GM23338 (cell line): ENCODE data around the gene CYP3A5.

Experiments used
- CREB1 ChIP-seq: fragments of 250-450 bp; sonication (Bioruptor Pico); IDR thresholded peaks from 2 replicates; pipeline ENCODE4 v1.5.0; 2020; ENCODE audit warnings: low read depth, mild to moderate bottlenecking, moderate library complexity
- CTCF ChIP-seq, 2 experiments: fragments of 200-600 bp in 1 of 2; sonication (generic) in 1 of 2; conservative IDR thresholded peaks; 2 replicates each; pipeline versions ENCODE4 v1.5.1 to v1.6.1; 2016 to 2017; ENCODE audit warnings: antibody characterized with exemption in 2 of 2, low read depth in 2 of 2, mild to moderate bottlenecking in 2 of 2, moderate library complexity in 1 of 2
- EZH2 ChIP-seq: fragments of 200-600 bp; sonication (generic); IDR thresholded peaks from one replicate; pipeline ENCODE4 v1.8.0; 2017; ENCODE audit warnings: antibody characterized with exemption, mild to moderate bottlenecking, low read depth; ENCODE audit not compliant: unreplicated experiment
- POLR2AphosphoS5 ChIP-seq: IDR thresholded peaks from 2 replicates; pipeline ENCODE4 v1.6.1; 2016; ENCODE audit warnings: antibody characterized with exemption, low read depth

DNA sequence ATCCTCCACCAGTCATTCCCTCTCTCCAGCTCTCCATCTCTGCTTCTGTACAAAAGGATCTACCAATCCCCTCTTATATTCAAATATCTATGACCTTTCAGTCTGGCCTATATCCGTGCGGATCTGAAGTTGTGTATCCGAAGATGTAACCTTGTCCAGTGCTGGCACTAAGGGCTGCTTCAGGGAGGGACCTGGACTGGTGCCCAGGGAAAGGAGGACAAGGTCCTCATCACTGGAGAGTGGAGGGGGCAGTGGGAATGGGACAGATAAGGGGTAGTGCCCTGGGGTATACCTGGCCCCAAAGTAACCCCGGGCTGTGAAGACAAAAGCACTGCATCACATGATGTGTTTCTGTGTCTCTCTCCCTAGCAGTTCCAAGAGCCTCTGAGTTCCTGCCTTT is 80.0 kb downstream of the CYP3A5 start:
- TF ChIP-seq CTCF (conservative IDR thresholded peaks at IDR 0.05; ENCODE audit: low read depth in 2 of 2) (no peak), CREB1 (CRISPR knock-in tag) (no peak), EZH2 (no peak), POLR2AphosphoS5 (no peak)
